ENCODE results near the gene CCNK.
A peak's percentile ranks its signal among the peaks of the same experiment; 100 is the strongest.

CCNK gene

GRCh38 chr14:99529899-99530298 is 48.7 kb downstream of the CCNK start:
- peak overlapping the region in 2 of 21 experiments; percentile 12 to 82 for H3K27ac ChIP-seq
- H3K4me3 ChIP-seq, result no peak overlapping the region

GRCh38 chr14:99530407-99531155 is 49.4 kb downstream of the CCNK start:
- Histone ChIP-seq H3K27ac (peak overlapping the region in 8 of 21 experiments; percentile 10 to 82 (median 44)), H3K4me3 (no peak overlapping the region)

GRCh38 chr14:99531251-99532096 is 50.3 kb downstream of the CCNK start:
- H3K4me3 ChIP-seq, result no peak overlapping the region
- H3K27ac ChIP-seq, result peak overlapping the region in 9 of 21 experiments; percentile 9 to 82 (median 42)

GRCh38 chr14:99532310-99532709 is 51.1 kb downstream of the CCNK start:
- Histone ChIP-seq H3K4me3 (no peak overlapping the region), H3K27ac (peak overlapping the region in 6 of 21 experiments; percentile 23 to 82 (median 48))

- H3K4me3 ChIP-seq, result no peak overlapping the region
- H3K27ac ChIP-seq, result no peak overlapping the region
Measured at GRCh38 chr14:99534333-99534732, 53.1 kb downstream of the CCNK start.

GRCh38 chr14:99534863-99535262 is 53.7 kb downstream of the CCNK start:
- Histone ChIP-seq H3K27ac (no peak overlapping the region), H3K4me3 (no peak overlapping the region)

GRCh38 chr14:99535448-99535847 is 54.2 kb downstream of the CCNK start:
- Histone ChIP-seq H3K4me3 (no peak overlapping the region), H3K27ac (no peak overlapping the region)

GRCh38 chr14:99535908-99536778 is 54.9 kb downstream of the CCNK start:
- H3K27ac ChIP-seq, result no peak overlapping the region
- no peak overlapping the region for H3K4me3 ChIP-seq

GRCh38 chr14:99537399-99537798 is 56.2 kb downstream of the CCNK start:
- H3K27ac ChIP-seq, result no peak overlapping the region
- H3K4me3 ChIP-seq, result no peak overlapping the region

GRCh38 chr14:99538275-99538674 is 57.1 kb downstream of the CCNK start:
- Histone ChIP-seq H3K4me3 (no peak overlapping the region), H3K27ac (no peak overlapping the region)

- Histone ChIP-seq H3K4me3 (no peak overlapping the region), H3K27ac (no peak overlapping the region)
Measured at GRCh38 chr14:99538733-99539132, 57.5 kb downstream of the CCNK start.

- peak overlapping the region in 1 of 21 experiments; percentile 54 for H3K27ac ChIP-seq
Measured at GRCh38 chr14:99539491-99539890, 58.3 kb downstream of the CCNK start.

GRCh38 chr14:99540196-99541032 is 59.2 kb downstream of the CCNK start:
- H3K4me3 ChIP-seq, result no peak overlapping the region
- H3K27ac ChIP-seq, result peak overlapping the region in 4 of 21 experiments; percentile 16 to 54 (median 26)

More at GRCh38 chr14:99539491-99539890, 58.3 kb downstream of the CCNK start:
- no peak overlapping the region for H3K4me3 ChIP-seq

- no peak overlapping the region for H3K4me3 ChIP-seq
- H3K27ac ChIP-seq, result peak overlapping the region in 1 of 21 experiments; percentile 16
Measured at GRCh38 chr14:99541211-99541610, 60.0 kb downstream of the CCNK start.

GRCh38 chr14:99541677-99542470 is 60.7 kb downstream of the CCNK start:
- H3K27ac ChIP-seq, result peak overlapping the region in 1 of 21 experiments; percentile 16

GRCh38 chr14:99542566-99542965 is 61.4 kb downstream of the CCNK start:
- H3K4me3 ChIP-seq, result no peak overlapping the region
- H3K27ac ChIP-seq, result no peak overlapping the region

More at GRCh38 chr14:99541677-99542470, 60.7 kb downstream of the CCNK start:
- no peak overlapping the region for H3K4me3 ChIP-seq

- Histone ChIP-seq H3K27ac (no peak overlapping the region), H3K4me3 (no peak overlapping the region)
Measured at GRCh38 chr14:99543370-99543769, 62.2 kb downstream of the CCNK start.

GRCh38 chr14:99543985-99544384 is 62.8 kb downstream of the CCNK start:
- H3K4me3 ChIP-seq, result no peak overlapping the region
- H3K27ac ChIP-seq, result no peak overlapping the region

Data from skin epidermis (tissue), 12 donors.